Panc1 (cell line): ENCODE measurements around the gene RNF39. TPM values are rescaled to one million over a fixed set of nuclear protein-coding genes. Genes with fewer than 3 reads are reported as not detected.

Experiments used
- ATAC-seq: fragments of 200-7000 bp; cut with Tn5 transposase; 2 replicates; pipeline ENCODE4 v1.9.1; 2020; ENCODE audit warnings: mild to moderate bottlenecking, moderate library complexity
- BruUV-seq: library from RNA; stranded (reverse); fragments of 400-500 nt; replicated peaks from 2 replicates; lab custom pipeline; 2021; lab: Mats Ljungman, UMichigan
- CTCF ChIA-PET: fragments of 300-600 bp; sonication (Branson Sonifier 250); formaldehyde crosslinking; loops from one replicate; lab custom pipeline; 2022; ENCODE audit warnings: antibody characterized with exemption; lab: Charles Lee
- POLR2A ChIA-PET: fragments of 300-600 bp; sonication (Branson Sonifier 250); formaldehyde crosslinking; loops from one replicate; lab custom pipeline; 2022; ENCODE audit warnings: antibody characterized with exemption; lab: Charles Lee
- DNase-seq: peaks from one replicate; pipeline ENCODE4 v3.0.0-alpha.2; 2010; ENCODE audit warnings: low read depth, low spot score
- H3K27ac ChIP-seq: 2 replicates; pipeline ENCODE4 v1.5.1; 2011; ENCODE audit warnings: mild to moderate bottlenecking, low read length, inconsistent platforms
- H3K27me3 ChIP-seq: fragments of 200-500 bp; sonication (Bioruptor generic); 2 replicates; pipeline ENCODE4 v1.6.0; 2014; ENCODE audit warnings: low read length, inconsistent platforms; ENCODE audit not compliant: control insufficient read depth, insufficient read depth
- H3K36me3 ChIP-seq: fragments of 200-500 bp; sonication (Bioruptor generic); 2 replicates; pipeline ENCODE4 v1.5.1; 2014; ENCODE audit warnings: inconsistent platforms, mild to moderate bottlenecking, low read length, moderate library complexity; ENCODE audit not compliant: control insufficient read depth, insufficient read depth
- H3K4me1 ChIP-seq: 2 replicates; pipeline ENCODE4 v1.5.1; 2011; ENCODE audit warnings: inconsistent platforms, mild to moderate bottlenecking, low read length, moderate library complexity; ENCODE audit not compliant: control insufficient read depth, insufficient read depth
- H3K4me3 ChIP-seq, 2 experiments: 2 replicates each; pipeline ENCODE4 v1.5.1; 2011 to 2012; ENCODE audit warnings: low read depth in 2 of 2, low read length in 2 of 2, mild to moderate bottlenecking in 2 of 2, inconsistent platforms in 1 of 2, moderate library complexity in 1 of 2
- H3K9me3 ChIP-seq: fragments of 200-500 bp; sonication (Bioruptor generic); 2 replicates; pipeline ENCODE4 v1.5.1; 2014; ENCODE audit warnings: low read depth, mild to moderate bottlenecking, inconsistent platforms, low read length, moderate library complexity; ENCODE audit not compliant: control insufficient read depth, insufficient read depth
- CTCF ChIP-seq: fragments of 450-650 bp; IDR thresholded peaks from 2 replicates; pipeline ENCODE4 v1.5.1; 2017; ENCODE audit warnings: mild to moderate bottlenecking
- POLR2AphosphoS5 ChIP-seq: IDR thresholded peaks from 2 replicates; pipeline ENCODE4 v1.6.1; 2012; ENCODE audit warnings: mild to moderate bottlenecking, low read depth, low read length, moderate library complexity
- SIN3A ChIP-seq: IDR thresholded peaks from 2 replicates; pipeline ENCODE4 v1.6.1; 2012; ENCODE audit warnings: low read depth, mild to moderate bottlenecking, low read length, moderate library complexity, borderline replicate concordance; ENCODE audit not compliant: insufficient read depth
- TCF7L2 ChIP-seq: IDR thresholded peaks from 2 replicates; pipeline ENCODE4 v1.6.1; 2011; ENCODE audit warnings: mild to moderate bottlenecking, low read depth, low read length, inconsistent platforms
- in situ Hi-C: cut with HindIII; loops from 2 replicates; pipeline ENCODE4 v1.10.0; 2016; ENCODE audit warnings: low sequenced_read_pairs, low pct_unique_long_range_greater_than_20kb
- intact Hi-C: fragments of 100-400 bp; cut with micrococcal nuclease; formaldehyde crosslinking; loops from one replicate; pipeline ENCODE4 v1.10.0; 2022; ENCODE audit not compliant: unreplicated experiment
- total RNA-seq: library from RNA; stranded (reverse); gene quantifications from one replicate; pipeline ENCODE4 v1.2.1, GENCODE V29; 2021; ENCODE audit not compliant: unreplicated experiment
- TF ChIP-seq, protein P1 (sequence below), 2 experiments: IDR thresholded peaks; 2 replicates each; pipeline ENCODE4 v1.6.1; 2011 to 2012; ENCODE audit warnings: low read depth in 2 of 2, control low read depth in 1 of 2, low read length in 1 of 2, mild to moderate bottlenecking in 1 of 2, moderate library complexity in 1 of 2; ENCODE audit not compliant: insufficient read depth in 1 of 2

The RNF39 gene
- total RNA-seq, 1 experiment from 2014 or later: not detected

- intact Hi-C loops: no loop called here
- no TSS peak for BruUV-seq
Observed at GRCh38 chr6:30073489-30074235, 1.9 kb downstream of the RNF39 start.

DNA sequence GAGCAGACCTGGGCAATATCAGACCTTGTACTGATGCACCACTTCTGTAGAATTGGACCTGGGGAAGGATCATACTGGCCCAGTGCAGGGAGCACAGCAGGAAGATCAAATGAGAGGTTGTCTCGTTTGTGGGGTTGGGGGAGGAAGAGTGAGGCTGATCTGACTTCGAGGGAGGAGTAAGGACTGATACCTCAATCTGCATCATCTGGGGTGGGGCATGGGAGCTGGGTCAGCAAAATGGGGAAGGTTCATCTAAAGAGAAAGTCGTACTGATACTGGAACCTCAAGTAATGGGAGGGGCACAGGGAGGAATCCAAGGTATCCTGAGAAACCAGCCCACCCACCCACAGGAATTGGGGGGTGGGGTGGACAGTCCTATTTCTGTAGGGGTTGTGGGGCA is 3.7 kb downstream of the RNF39 start:
- ChIA-PET POLR2A (interaction anchor here (0.6 kb wide), 1 partner anchor 209 kb away, joined by 15 read pairs; no protein-coding TSS in a partner anchor), CTCF (no interaction called here)
- no TSS peak for BruUV-seq
- H3K27ac ChIP-seq: no peak overlapping the region
- H3K4me1 ChIP-seq: peaks cover 12% of the 10 kb centered on the region
- TF ChIP-seq CTCF: no peak
- TF ChIP-seq POLR2AphosphoS5: no peak
- TF ChIP-seq, protein P1, sequence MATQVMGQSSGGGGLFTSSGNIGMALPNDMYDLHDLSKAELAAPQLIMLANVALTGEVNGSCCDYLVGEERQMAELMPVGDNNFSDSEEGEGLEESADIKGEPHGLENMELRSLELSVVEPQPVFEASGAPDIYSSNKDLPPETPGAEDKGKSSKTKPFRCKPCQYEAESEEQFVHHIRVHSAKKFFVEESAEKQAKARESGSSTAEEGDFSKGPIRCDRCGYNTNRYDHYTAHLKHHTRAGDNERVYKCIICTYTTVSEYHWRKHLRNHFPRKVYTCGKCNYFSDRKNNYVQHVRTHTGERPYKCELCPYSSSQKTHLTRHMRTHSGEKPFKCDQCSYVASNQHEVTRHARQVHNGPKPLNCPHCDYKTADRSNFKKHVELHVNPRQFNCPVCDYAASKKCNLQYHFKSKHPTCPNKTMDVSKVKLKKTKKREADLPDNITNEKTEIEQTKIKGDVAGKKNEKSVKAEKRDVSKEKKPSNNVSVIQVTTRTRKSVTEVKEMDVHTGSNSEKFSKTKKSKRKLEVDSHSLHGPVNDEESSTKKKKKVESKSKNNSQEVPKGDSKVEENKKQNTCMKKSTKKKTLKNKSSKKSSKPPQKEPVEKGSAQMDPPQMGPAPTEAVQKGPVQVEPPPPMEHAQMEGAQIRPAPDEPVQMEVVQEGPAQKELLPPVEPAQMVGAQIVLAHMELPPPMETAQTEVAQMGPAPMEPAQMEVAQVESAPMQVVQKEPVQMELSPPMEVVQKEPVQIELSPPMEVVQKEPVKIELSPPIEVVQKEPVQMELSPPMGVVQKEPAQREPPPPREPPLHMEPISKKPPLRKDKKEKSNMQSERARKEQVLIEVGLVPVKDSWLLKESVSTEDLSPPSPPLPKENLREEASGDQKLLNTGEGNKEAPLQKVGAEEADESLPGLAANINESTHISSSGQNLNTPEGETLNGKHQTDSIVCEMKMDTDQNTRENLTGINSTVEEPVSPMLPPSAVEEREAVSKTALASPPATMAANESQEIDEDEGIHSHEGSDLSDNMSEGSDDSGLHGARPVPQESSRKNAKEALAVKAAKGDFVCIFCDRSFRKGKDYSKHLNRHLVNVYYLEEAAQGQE (IDR thresholded peaks at IDR 0.05; ENCODE audit: insufficient read depth in 1 of 2, low read depth in 2 of 2, low read length in 1 of 2): no peak
- TF ChIP-seq TCF7L2: no peak
- TF ChIP-seq SIN3A: no peak
- no peak for DNase-seq
- intact Hi-C loops: no loop called here
- in situ Hi-C loops: no loop called here
- peaks cover 2% of the 10 kb centered on the region; the same call in 1 of the 2 replicates for H3K36me3 ChIP-seq
- no peak overlapping the region for H3K4me3 ChIP-seq
- no peak for ATAC-seq
- no peaks in the 10 kb centered on the region for H3K9me3 ChIP-seq
- H3K27me3 ChIP-seq: peaks cover 4% of the 10 kb centered on the region; the same call in 1 of the 2 replicates

More at GRCh38 chr6:30073489-30074235, 1.9 kb downstream of the RNF39 start:
- no peak overlapping the region for H3K27ac ChIP-seq
- ChIA-PET POLR2A (no interaction called here), CTCF (interaction anchor here (0.5 kb wide), 1 partner anchor 41 kb away, joined by 6 read pairs; no protein-coding TSS in a partner anchor)
- H3K27me3 ChIP-seq: peaks cover 5% of the 10 kb centered on the region; the same call in 1 of the 2 replicates
- DNase-seq (no peak), ATAC-seq (no peak)
- no peak overlapping the region for H3K4me3 ChIP-seq
- peaks cover 4% of the 10 kb centered on the region for H3K4me1 ChIP-seq
- in situ Hi-C loops: no loop called here
- TF ChIP-seq TCF7L2: no peak
- no peak for TF ChIP-seq CTCF
- TF ChIP-seq SIN3A: no peak
- no peak for TF ChIP-seq POLR2AphosphoS5
- TF ChIP-seq, protein P1 (IDR thresholded peaks at IDR 0.05; ENCODE audit: insufficient read depth in 1 of 2, low read depth in 2 of 2, low read length in 1 of 2): no peak
- H3K9me3 ChIP-seq: no peaks in the 10 kb centered on the region
- no peaks in the 10 kb centered on the region for H3K36me3 ChIP-seq
